GM19397 (cell line): ENCODE measurements around the gene TRHDE.
"Not testable (repeated sequence)": the region's sequence is repeated elsewhere in the genome, so short reads cannot be mapped to it uniquely, and the experiment has no call there.

Experiments
- ATAC-seq: cut with Tn5 transposase; IDR thresholded peaks from one replicate; pipeline ENCODE4 v1.9.1; 2021; ENCODE audit warnings: mild to moderate bottlenecking, moderate library complexity; ENCODE audit not compliant: unreplicated experiment

Gene TRHDE

DNA sequence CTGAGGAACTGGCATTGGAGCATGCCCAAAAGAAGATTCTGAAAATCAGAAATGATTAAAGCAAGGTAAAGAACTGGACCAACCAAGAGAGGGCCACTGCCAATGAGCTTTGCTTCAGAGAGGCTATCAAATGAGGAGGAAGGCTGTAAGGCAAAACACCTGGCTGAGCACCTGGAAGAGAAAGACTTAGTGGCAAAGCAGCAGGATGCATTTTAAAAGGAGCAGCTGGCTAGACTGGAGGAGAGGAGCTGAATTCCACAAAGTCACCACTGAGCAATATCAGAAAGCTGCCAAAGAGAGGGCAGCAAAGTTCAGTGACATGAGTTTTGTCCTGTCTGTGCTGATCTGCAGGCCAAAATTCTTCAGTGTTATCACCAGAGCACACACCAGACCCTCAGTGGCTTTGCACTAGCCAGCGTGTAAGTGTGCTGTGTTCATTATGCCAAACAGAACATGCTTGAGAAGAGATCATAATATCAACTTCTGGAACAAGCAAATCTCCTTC is 338.7 kb downstream of the TRHDE start:
- ATAC-seq, result no peak

DNA sequence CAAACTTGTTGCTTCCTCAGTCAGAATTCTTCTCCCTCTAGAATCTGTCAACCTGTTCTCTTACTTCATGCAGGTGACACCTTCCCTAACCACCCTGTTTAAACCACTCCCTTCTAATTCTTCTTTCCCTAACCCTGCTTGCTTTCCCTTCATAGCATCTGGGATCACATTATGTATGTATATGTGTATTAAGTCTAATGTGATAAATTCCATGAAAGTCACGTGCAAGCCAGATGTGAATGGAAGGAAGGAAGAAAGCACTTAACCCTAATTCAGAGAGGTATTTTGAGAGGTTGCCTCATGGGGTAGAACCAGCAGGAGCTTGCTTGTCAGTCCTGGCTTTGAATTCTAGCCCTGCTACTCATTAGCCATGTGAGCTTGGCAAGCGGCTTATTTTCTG is 340.0 kb downstream of the TRHDE start:
- ATAC-seq, result no peak

DNA sequence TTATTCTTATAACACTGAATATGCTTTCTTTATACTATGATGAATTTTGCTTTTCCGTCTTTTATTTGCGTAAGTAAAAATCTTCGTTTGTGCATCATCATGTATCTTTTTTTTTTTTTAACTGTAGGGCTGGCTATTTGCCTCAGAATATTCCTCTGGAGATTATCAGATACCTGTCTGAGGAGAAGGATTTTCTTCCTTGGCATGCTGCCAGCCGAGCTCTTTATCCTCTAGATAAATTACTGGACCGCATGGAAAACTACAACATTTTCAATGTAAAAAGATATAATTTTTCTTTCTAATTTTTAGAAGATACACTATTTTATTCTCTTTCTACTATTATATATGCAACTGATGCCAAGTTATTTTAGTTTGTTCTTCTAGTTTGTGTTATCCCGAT is 346.6 kb downstream of the TRHDE start:
- no peak for ATAC-seq

DNA sequence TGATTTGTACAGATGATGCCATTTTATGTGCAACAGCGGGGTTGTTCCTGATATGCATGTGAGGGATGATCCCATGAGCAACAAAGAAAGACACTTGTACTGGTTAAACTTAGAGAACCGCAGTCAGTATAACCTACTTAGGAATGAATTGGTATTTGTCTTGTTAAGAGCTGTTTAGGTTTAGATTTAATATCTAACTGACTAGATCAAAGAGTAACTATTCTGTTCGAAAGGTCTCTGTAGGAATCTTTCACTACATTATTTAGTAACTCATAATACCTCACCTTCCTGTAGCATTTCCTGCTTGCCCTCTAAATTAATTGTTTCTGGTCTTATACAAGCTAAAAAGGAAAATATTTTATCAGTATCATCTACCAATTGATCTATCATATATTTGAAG is 350.4 kb downstream of the TRHDE start:
- no peak for ATAC-seq

DNA sequence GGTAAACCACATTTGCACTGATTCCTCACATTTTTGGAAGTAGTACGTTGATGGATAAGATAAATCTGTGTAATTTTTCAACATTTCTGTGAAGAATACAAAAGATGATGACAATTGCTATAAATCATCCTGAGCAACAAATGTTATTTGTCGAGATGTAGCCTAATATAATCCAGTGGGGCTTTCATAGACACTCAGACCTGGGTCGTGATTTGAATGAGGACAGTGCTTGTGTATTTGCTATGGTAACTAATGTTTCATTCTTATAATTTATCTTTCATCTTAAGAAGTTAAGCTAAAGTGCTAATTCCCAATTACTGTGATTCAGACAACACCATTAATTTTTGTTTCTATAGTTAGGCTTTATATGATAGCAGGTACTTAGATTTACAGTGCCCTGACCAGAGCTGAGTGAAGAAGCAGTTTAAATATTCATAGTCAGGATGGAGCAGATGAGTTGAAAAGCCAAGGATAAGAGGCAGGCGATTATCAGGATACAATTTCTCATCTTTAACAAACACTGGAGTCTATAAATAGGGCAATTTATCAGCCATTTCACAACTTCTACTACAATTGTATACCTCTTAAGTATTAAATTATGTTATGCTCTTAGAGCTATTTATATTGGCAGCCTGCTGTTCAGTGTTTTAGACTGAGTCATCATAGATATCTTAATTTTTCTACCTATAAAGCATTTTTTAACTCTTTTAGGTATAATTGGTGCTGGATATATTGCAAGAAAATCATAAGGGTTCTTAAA is 359.9 kb downstream of the TRHDE start:
- ATAC-seq, result no peak

DNA sequence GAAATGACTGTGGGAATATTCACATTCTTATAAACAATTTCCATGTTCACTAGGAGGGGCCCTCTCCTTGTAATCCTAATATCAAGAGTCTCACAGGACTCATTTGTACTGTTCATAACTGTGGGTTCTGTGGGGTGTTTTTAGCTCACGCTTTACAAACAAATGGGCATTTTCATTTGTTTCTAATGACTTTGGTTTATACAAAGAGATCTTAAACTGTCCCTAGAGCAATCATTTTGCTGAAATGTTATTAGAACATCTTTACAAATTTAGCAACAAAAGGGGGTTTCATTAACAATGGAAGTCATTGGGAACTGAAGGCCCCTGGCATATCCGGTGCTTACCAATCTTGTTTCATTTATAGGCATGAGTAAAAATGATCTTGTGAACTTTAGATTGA is 370.5 kb downstream of the TRHDE start:
- ATAC-seq, result no peak

DNA sequence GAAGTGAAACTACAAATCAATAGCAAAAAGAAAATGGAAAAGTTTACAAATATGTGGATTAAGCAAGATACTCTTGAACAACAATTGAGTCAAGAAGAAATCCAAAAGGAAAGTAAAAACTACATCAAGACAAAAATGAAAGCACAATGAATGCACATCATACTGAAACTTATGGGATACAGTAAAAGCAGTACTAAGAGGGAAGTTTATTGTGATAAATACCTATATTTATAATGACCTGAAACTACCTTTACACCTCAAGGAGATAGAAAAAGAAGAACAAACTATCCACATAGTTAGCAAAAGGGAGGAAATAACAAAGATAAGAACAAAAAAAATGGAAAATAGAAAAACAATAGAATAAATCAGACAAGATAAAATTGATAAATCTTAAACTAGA is 375.0 kb downstream of the TRHDE start:
- ATAC-seq, result no peak

DNA sequence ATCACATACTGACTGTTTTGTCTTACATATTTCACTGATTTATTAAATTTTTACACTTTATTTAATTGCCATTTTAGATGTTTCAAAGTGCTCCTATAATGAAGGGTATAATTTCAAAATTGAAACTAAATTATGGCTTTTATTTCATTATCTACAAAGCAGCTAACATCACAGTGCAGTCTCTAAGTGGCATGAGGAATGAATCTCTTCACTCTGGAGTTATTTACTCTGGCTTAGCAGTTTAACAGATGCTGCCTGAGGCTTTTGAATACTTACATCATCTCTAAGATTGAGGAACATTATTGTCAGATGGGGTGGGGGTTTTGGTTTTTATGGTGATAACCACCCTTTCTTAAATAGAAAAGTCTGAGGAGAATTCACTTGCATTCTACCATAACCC is 386.4 kb downstream of the TRHDE start:
- ATAC-seq, result no peak

DNA sequence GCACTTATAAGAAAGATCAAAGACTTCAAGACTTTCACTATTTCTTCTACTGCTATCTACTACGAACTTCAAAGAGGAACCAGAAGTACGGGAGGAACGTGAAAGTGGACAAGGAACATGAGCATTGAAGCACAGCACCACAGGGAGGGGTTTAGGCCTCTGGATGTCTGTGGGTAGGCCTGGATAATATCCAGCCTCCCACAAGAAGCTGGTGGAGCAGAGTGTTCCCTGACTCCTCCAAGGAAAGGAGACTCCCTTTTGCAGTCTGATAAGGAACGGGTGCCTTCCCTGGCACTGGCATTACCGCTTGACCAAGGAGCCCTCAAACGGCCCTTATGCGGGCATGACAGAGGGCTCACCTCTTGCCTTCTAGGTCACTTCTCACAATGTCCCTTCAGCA is 388.0 kb downstream of the TRHDE start:
- not testable (repeated sequence) for ATAC-seq

DNA sequence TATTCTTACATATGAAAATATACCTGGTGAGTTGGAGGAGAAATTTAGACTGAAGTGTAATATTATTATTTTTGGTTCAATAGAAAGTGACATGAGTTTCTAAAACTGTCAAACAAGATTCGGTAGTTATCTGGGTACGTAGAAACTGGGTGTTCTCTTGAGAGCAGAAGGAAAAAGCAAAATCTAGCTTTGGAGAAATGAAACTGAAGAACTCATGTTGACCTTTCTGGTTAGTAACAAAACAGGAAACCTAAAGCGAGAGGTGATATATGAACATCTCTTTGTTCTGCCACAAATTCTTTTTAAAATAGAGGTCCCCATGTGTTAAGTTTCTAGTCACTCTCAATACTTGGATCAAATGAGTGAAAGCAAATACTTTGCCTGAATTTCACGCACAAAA is 401.7 kb downstream of the TRHDE start:
- peak; percentile 86 for ATAC-seq

DNA sequence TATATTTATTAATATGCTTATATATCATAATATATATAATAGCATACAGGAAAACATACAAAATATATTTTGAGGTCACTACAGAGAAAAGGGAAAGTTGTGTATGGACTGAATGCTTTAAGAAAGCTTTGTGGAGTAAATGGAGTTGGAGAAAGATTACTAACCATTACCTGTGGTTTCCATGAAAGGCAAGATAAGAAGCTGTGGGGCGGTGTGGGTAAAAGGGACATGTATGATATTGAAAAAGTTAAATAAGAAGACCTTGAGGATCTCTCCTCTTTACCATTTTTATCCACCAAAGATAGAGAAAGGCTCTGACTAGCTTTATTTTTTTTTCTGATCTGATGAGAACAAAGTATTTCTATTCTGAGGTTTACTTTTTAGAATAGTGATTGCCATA is 404.4 kb downstream of the TRHDE start:
- no peak for ATAC-seq

DNA sequence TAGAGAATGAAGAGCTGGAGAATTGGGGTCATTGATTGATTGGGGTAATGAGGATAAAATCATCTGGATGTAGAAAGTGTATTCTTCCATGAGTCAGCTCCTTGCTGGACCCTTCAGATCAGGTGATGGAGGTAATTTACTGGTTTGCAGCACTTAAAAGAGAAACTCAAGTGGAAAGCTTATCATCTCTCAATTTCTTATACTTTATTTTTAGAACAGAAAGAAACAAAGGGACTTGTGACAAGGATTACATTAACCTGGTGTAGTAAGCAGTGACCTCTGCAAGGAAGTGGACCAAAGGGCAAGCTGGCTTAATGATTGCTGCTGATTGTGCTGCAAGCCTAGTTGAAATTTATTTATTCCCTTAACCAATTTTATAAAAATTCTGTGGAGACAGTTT is 405.0 kb downstream of the TRHDE start:
- no peak for ATAC-seq

DNA sequence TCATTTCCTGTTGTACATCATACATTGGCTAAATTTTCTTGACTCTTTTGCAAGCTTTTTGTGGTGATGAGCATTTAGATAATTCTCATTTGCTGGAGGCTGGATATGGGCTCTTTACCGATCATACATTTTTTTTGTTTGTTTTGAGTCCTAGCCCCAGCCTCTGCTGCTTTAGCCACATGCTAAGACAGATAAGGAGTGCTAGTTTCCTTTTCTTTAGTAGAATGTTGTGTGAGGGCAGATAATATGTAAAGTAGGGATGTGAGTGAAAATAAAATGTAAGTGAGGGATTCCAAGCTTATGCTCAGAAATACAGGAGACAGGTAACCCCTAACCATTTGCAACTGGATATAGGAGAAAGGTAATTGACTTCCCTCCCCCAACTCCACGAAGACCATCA is 405.7 kb downstream of the TRHDE start:
- no peak for ATAC-seq

DNA sequence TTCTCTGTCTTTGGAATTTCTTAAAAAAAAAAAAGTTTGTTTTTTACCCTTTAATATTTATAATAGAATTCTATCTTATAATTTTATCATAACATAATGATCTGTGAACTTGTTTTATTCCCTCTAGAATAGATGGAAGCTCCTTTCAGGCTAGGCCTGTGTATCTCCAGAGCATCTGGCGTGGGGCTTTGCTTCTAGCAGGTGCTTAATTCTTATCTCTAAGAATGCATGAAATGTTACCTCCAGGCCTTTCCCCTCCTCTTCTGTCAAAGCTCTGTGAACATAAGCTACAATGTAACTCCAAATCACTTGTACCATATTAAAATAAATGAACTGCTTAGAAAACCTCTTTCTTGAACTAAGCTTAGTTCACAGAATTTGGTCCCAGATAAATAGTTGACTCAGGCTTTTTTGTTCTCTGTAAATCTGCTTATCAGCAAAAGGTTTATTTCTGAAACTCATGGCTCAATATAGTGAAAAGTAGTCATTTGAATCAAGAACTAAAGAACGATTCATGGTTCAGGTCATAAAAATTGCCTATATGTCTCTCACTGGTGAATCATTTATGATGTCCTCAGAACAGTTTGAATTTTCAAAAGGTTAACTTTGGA is 407.1 kb downstream of the TRHDE start:
- ATAC-seq, result no peak

DNA sequence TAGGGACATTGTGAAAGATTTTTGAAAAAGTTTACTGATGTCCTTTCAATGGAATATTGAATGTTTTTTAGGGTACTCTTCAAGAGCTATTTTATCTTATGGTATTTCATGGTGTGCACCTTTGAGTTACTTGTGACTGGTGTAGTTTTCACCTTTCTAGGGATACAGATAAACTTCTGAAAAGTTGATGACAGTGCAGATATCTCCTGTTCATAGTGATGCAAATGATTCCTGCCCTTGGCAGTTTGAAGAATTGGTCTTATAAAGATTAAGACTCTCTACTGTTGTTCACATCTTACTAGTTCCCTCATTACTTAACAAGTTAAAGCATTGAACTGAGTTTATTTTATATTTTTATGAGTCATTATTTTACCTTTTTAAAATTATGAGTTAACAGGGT is 408.9 kb downstream of the TRHDE start:
- no peak for ATAC-seq

DNA sequence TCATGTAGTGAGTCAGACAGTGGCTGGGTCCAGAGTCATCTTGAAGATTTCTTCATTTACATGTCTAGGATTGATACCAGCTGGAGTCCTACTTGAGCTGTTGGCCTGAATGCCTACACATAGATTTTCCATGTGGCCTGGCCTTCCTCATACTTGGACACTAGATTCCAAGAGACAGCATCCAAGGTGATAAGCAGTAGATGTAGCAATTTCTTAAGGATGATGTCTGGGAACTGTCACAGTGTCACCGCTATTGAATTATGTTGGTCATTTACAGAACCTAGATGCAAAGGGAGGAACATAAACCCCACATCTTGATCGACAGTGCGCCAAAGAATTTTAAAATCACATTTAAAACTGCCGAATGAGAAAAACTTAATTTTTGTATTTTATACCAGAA is 412.3 kb downstream of the TRHDE start:
- ATAC-seq, result no peak

DNA sequence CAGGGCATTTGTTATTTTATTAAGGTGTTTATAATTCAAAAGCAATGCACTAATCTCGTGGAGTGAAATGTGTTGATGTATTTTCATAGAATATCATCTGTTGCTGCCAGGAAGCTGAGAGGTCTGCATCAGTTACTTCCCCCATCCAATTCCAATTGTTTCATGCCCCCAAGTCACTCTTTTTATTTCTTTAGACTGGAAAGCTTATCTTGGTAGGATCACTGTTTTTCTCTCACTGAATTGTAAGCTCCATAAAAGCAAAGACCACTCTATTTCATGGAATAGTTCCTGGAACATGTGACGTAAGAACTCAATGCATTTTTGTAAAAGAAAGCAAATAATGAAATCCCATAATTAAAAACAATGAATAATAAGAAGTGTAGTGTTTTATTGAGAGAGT is 420.2 kb downstream of the TRHDE start:
- no peak for ATAC-seq

DNA sequence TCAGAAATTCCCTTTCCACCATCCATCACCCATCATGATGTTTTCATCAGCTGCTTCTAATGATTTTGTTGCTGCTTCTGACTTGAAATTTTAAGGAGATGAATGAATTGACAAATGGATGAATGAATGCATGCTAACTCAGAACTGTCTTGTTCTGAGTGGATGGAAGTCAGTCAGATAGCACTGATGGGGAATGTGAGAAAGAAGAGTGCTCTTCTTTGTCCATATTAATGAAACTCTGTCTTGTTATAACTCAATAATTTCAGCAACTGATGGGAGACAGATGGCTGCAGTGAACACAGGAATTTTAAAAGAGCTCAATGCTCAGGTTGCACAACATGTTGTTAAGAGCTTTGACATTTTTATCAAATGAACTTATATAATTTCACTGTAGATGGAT is 422.0 kb downstream of the TRHDE start:
- no peak for ATAC-seq

DNA sequence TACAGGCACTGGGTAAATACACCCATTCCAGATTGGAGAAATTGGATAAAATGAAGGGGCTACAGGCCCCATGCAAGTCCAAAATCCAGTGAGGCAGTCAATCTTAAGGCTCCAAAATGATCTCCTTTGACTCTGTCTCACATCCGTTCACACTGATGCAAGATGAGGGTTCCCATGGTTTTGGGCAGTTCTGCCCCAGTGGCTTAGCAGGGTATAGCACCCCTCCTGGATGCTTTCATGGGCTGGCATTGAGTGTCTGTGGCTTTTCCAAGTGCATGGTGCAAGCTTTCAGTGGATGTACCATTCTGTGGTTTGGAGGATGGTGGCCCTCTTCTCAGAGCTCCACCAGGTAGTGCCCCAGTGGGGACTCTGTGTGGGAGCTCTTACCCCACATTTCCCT is 427.2 kb downstream of the TRHDE start:
- ATAC-seq, result no peak

DNA sequence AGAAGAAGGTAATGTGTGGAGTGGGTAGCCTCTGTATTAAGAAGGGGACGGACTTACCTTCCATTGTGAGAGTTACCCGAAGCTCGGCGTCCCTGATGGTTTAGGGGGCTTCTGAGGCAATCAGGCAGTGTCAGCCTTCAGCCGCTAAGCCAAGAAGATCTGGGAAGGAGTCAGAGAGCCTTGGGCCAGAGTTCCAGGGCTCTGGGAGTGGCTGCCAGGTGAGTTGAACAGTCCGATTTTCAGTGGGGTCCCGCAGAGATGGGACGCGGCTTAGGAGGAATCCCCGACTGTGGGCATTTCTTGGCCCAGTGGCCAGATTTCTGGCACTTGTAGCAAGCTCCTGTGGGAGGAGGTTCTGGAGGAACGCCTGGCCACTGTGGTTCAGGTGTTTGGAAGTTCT is 439.9 kb downstream of the TRHDE start:
- ATAC-seq, result not testable (repeated sequence)

DNA sequence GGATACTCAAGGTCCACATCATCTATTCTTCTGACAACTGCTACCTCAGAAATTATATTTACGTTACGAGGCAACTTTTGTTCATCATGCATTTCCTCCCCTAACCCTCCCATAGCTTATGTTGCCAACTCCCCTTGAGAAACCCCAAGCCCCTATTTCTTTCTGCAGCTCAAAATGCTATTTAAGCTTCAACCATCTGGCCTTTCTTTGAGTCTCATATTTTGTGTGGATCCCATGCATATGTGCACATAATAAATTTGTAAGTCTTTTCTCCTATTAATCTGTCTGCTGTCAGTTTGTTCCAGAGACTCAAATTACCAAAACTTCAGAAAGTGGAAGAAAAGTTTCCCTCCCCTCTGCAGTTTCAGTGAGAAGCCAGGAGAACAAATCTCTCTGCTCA is 444.1 kb downstream of the TRHDE start:
- ATAC-seq, result no peak

DNA sequence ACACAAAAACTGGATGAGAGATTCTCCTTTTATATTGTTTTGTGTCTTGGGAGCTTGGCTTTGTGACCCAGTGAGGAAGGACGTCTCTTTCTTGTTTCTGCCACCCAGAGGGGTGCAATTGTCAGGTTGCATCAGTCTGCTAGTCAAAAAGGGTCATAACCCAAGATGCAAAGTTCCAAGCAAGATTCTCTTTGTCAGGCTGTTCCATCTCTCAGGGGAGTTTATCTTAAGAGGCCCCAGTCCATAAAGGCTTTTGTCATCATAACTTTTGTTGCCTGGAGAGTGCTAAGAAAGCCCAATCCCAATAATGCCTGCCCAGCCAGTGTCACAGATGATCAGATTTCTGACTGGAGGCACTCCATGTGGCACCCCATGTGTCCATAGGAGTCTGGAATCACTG is 444.9 kb downstream of the TRHDE start:
- ATAC-seq, result no peak
